Measurements from ENCODE around the gene DECR2.
"Not testable (repeated sequence)": the region's sequence is repeated elsewhere in the genome, so short reads cannot be mapped to it uniquely, and the experiment has no call there.

Gene DECR2

DNA sequence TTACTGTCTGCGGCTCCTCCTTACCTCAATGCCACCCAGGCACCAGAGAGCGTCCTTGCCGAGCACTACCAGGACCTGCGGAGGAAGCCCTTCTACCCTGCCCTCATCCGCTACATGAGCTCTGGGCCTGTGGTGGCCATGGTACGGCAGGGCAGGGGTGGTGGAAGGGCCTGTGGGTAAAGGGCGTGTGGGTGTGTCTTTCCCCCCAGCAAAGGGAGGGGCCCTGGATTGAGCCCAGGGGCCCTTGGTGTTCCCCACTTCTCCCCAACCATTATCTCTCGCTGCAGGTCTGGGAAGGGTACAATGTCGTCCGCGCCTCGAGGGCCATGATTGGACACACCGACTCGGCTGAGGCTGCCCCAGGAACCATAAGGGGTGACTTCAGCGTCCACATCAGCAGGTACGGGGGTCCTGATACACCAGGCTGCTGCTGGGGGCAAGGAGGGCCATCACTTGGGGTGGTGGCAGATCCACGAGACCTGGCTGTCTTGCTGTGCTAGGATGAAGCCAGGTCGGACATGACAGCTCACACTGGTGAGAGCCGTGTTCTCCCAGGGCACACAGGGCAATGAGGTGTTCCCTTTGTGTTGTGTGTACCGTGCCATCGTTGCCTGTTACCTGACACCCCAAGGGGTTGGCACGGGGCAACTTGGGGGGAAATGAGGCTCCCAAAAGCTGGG, 2.2 kb upstream of the DECR2 start:
- Mint-ChIP-seq H3K36me3 (peaks cover 17% of the 10 kb centered on the region), H3K27ac (no peak overlapping the region), H3K4me3 (peak overlapping the region; percentile 79), H3K9me3 (no peaks in the 10 kb centered on the region), H3K4me1 (peaks cover 21% of the 10 kb centered on the region)
- DNase-seq (ENCODE audit: low spot score in 2 of 2) (no peak), ATAC-seq (no peak)

DNA sequence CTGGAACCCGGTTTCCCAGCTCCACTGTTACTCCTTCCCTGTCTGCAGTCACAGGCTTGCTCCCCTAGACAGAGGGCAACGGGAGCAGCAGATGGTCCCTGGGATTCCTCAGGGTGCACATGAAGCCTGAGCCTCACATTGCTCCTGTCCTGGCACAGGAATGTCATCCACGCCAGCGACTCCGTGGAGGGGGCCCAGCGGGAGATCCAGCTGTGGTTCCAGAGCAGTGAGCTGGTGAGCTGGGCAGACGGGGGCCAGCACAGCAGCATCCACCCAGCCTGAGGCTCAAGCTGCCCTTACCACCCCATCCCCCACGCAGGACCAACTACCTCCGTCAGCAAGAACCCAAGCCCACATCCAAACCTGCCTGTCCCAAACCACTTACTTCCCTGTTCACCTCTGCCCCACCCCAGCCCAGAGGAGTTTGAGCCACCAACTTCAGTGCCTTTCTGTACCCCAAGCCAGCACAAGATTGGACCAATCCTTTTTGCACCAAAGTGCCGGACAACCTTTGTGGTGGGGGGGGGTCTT, 1.6 kb upstream of the DECR2 start:
- Mint-ChIP-seq H3K9me3 (no peaks in the 10 kb centered on the region), H3K4me1 (peaks cover 21% of the 10 kb centered on the region), H3K27ac (peak overlapping the region; percentile 87), H3K4me3 (peak overlapping the region; percentile 79), H3K36me3 (peaks cover 17% of the 10 kb centered on the region)
- ATAC-seq (no peak), DNase-seq (ENCODE audit: low spot score in 2 of 2) (no peak)

DNA sequence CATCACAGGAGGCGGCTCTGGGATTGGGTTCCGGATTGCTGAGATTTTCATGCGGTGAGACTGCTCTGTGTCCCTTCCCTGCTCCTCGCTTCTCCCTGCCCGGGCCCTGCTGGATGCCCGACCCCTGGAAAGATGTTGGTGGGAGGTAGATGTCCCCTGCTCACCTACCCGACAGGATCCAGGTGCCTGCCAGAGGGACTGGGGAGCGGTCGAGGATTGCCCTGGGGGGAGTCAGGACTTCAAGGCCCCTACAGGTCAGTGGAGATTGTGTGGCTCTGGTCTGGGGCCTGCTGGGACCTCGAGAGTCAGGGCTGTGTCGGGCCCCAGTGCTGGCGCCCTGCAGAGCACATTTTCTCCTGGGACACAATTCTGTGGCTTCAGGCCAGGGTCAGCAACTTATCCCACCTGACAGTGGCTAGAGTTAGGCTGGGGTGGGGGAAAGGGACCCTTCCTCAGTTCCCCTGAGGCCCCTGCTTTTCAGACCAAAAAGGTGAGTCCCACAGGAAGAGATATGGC, 3.3 kb downstream of the DECR2 start:
- Mint-ChIP-seq H3K4me1 (peaks cover 8% of the 10 kb centered on the region), H3K9me3 (no peaks in the 10 kb centered on the region), H3K27ac (no peak overlapping the region), H3K4me3 (no peak overlapping the region), H3K36me3 (peaks cover 4% of the 10 kb centered on the region)
- DNase-seq (ENCODE audit: low spot score in 2 of 2) = no peak
- no peak for ATAC-seq

DNA sequence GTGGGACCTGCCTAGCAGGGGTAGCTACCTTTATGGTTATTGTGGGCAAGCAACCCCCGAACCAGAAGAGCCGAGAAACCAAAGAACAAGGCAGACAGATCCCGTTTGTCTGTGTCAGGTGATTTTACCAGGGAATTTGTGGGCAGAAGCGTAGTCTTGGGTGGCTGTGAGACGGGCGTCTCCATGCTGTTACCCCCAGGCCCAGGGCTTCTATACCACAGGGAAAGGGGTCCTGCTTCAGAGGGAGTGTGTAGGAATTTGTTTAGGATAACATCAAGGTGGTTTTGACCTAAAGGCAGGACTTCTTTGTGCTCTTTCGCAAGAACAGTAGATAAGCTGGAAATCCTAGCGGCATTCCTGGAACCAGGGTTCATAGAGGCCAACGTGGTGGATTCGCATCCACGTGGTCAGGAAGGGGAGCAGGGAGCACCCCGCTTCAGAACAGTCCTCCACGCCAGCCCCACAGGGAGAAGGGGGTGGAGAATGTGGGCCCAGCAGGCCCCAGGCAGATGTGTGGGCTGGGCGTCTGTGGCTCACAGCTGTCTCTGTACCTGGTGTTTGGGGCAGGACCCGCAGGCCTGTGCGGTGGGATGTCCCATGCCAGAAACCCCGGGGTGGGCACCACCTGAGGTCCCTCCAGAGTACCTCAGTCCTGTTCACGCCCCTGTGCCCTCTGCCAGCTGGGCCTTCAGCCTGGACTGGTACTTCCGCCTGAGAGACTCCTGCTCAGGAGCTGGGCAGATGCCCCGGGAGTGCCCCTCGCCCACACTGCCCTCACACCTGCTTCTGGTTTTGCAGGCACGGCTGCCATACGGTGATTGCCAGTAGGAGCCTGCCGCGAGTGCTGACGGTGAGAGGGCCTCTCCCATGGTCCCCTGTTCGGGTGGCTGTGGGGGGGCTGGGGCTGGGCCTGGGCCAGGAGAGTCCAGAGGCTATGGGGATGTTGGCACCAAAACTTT, 4.1 kb downstream of the DECR2 start:
- Mint-ChIP-seq H3K4me1 (peaks cover under 1% of the 10 kb centered on the region), H3K27ac (no peak overlapping the region), H3K4me3 (no peak overlapping the region), H3K9me3 (no peaks in the 10 kb centered on the region), H3K36me3 (no peaks in the 10 kb centered on the region)
- ATAC-seq (no peak), DNase-seq (ENCODE audit: low spot score in 2 of 2) (no peak)

DNA sequence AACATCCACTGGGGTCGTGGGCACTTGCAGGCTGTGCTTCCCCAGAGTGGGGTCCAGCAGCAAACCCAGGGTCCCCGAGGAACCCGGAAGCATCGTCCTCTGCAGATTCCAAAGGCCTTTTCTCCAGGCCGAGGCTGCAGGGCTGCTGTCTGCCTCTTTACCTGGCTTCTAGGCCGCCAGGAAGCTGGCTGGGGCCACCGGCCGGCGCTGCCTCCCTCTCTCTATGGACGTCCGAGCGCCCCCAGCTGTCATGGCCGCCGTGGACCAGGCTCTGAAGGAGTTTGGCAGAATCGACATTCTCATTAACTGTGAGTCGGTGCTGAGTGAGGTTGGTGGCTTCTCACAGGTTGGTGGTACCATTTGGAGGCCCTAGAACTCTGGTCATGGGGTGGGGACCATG, 5.6 kb downstream of the DECR2 start:
- Mint-ChIP-seq H3K9me3 (no peaks in the 10 kb centered on the region), H3K36me3 (no peaks in the 10 kb centered on the region), H3K4me1 (no peaks in the 10 kb centered on the region), H3K4me3 (no peak overlapping the region), H3K27ac (no peak overlapping the region)
- DNase-seq (ENCODE audit: low spot score in 2 of 2) = no peak
- no peak for ATAC-seq

DNA sequence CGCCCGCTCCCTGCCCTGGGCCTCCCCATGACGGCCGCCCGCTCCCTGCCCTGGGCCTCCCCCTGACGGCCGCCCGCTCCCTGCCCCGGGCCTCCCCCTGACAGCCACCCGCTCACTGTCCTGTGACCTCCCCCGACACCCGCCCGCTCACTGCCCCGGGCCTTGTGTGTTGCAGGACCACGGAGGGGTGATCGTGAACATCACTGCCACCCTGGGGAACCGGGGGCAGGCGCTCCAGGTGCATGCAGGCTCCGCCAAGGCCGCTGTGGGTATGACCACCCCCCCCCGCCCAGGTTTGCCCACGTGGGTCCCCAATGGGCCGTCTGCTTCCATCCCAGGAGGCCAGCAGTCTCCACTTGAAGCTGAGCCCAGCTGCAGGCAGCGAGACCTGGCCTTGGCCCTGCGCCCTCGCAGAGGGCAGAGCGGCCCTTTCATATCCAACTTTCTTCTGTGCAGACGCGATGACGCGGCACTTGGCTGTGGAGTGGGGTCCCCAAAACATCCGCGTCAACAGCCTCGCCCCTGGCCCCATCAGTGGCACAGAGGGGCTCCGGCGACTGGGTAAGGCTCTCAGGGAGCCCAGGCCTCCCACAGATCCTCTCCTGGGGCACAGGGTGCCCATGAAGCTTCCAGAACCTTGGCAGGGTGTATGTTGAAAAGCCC, 9.0 kb downstream of the DECR2 start:
- H3K4me3 Mint-ChIP-seq = no peak overlapping the region
- no peaks in the 10 kb centered on the region for H3K4me1 Mint-ChIP-seq
- no peaks in the 10 kb centered on the region for H3K9me3 Mint-ChIP-seq
- ATAC-seq (no peak), DNase-seq (ENCODE audit: low spot score in 2 of 2) (no peak)
- H3K27ac Mint-ChIP-seq = no peak overlapping the region
- no peaks in the 10 kb centered on the region for H3K36me3 Mint-ChIP-seq

DNA sequence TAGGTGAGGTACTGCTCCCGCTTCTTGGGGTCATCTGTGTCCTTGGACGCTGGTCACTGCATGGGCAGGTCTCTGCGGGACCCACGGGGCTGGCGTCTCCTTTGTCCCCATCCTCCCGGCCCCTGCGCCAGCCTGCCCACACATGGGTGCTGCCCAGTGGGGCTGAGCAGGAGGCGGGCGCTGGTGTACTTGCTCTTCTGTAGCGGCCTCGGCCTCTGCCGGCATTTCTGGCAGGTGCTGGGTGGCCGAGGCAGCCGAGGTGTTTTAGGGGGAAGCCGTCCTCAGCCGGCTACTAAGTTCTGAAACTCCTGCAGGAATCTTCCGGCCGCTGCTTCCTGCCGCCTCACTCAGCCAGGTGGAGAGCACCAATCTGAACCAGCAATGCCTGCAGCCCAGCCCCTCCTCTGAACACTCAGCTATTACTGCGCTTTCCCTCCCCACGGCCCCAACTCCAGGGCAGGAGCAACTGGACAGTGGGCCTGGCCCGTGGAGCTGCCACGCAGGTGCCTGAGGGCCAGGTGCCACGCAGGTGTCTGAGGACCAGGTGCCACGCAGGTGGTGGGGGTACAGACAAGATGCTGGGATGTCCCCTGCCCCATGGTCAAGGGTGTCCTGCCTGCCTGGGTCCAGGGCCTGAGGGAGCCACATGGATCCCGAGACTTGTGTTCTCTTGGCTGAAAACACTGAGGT, 10.0 kb downstream of the DECR2 start:
- no peak for DNase-seq (ENCODE audit: low spot score in 2 of 2)
- Mint-ChIP-seq H3K27ac (no peak overlapping the region), H3K9me3 (no peaks in the 10 kb centered on the region), H3K36me3 (no peaks in the 10 kb centered on the region), H3K4me3 (no peak overlapping the region), H3K4me1 (no peaks in the 10 kb centered on the region)
- ATAC-seq = no peak

DNA sequence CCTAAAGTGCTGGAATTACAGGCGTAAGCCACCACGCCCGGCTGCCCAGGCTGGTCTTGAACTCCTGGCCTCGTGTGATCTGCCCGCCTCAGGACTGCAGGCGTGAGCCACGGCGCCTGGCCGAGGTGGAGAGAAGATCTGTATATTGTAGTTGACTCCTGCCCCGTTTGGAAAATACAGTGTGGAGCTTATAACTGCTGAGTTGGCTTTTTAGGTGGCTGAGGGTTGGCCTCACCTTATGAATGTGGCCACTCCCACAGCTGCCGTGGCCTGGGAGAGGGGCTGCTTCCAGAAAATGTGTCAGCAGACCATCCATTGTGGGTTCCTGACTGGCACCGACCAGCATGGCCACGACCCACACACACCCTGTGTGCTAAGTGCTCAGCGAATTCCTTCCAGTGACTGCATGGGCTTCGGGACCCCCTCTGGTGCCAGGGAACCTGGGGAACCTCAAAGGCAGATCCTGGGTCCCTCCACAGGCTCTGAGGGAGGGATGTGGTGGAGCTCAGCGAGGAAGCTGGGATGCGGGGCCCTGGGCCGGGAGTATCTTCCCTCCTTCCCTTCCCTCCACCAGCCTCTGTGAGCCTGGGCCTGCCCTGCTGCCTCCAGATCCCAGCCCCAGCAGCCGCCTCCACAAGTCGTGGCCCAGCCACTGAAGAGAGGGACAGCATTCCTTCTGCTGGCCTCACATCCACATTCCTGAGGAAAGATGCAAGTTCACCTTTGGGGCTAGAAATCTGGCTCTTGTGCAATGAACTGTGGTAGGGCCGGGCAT, 12.9 kb downstream of the DECR2 start:
- Mint-ChIP-seq H3K27ac (no peak overlapping the region), H3K4me3 (no peak overlapping the region), H3K9me3 (no peaks in the 10 kb centered on the region), H3K36me3 (no peaks in the 10 kb centered on the region), H3K4me1 (no peaks in the 10 kb centered on the region)
- ATAC-seq = no peak
- no peak for DNase-seq (ENCODE audit: low spot score in 2 of 2)

DNA sequence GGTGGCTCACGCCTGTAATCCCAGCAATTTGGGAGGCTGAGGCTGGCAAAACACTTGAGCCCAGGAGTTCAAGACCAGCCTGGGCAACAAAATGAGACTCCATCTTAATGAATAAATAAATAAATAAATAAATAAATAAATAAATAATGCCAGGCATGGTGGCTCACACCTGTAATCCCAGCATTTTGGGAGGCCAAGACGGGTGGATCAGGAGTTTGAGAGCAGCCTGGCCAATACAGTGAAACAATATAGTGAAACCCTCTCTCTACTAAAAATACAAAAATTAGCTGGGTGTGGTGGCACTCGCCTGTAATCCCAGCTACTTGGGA, 13.4 kb downstream of the DECR2 start:
- not testable (repeated sequence) for DNase-seq (ENCODE audit: low spot score in 2 of 2); H3K9me3 Mint-ChIP-seq; H3K4me1 Mint-ChIP-seq; H3K4me3 Mint-ChIP-seq; ATAC-seq; H3K36me3 Mint-ChIP-seq; H3K27ac Mint-ChIP-seq

DNA sequence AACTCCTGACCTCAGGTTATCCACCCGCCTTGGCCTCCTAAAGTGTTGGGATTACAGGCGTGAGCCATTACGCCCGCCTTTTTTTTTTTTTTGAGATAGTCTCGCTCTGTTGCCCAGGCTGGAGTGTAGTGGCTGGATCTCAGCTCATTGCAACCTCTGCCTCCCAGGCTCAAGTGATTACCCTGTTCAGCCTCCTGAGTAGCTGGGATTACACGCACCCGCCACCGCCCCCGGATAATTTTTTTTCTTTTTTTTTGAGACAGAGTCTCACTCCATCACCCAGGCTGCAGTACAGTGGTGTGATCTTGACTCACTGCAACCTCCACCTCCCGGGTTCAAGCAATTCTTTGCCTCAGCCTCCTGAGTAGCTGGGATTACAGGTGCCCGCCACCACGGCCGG, 20.5 kb downstream of the DECR2 start:
- H3K36me3 Mint-ChIP-seq; ATAC-seq; H3K4me3 Mint-ChIP-seq; H3K9me3 Mint-ChIP-seq; H3K27ac Mint-ChIP-seq; DNase-seq (ENCODE audit: low spot score in 2 of 2): not testable (repeated sequence)
- peaks cover 17% of the 10 kb centered on the region for H3K4me1 Mint-ChIP-seq

DNA sequence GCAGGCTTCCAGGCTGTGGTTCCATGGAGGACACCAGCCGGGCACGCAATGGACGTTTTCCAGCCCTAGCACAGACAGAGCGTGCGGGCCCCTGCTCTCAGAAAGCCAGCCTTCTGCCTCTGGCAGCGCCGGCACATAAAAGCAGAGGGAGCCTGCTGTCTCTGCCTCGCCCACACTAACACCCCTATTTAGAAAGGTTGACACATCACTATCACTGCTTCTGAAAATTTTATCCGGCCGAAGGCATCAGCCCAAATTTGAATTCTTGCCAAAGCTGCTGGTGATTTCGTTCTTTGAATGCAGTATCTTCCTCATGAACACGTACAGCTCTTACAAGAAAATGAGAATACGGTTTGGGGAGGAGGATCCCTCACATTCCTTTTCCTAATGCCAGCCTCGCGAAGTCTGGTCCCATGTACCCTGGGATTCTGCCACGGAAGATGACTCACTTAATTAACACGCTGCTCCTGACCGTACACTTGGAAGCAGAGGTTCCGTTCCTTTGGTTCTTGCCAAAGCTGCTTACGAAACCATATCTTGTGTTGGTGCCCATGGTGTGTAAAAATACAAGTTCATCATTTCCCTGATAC, 22.4 kb downstream of the DECR2 start:
- H3K27ac Mint-ChIP-seq = no peak overlapping the region

DNA sequence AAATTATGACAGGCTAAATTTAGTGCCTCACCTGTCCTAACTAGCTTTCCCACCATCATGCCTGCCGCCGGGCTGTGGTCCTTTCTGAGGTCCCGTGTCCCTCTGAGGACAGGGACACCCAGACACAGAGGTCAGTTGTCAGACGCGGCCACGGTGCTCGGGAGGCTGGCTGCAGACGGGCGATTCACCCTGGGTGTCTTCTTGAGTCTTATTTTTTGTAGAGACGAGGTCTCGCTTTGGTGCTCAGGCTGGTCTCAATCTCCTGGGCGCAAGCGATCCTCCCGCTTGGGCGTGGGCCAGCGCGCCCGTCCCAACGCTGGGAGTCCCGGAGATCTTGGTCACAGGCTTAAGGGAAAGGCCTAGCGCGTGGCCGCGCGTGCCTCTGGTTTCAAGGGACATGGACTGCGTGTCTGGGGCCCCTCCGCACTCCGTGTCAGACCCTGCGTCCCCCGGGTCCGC, 23.0 kb downstream of the DECR2 start:
- Mint-ChIP-seq H3K36me3 (peaks cover 12% of the 10 kb centered on the region), H3K4me3 (peak overlapping the region; percentile 74), H3K4me1 (peaks cover 36% of the 10 kb centered on the region), H3K27ac (no peak overlapping the region), H3K9me3 (no peaks in the 10 kb centered on the region)
- no peak for ATAC-seq
- peak in 1 of 2 donors; percentile 59 for DNase-seq (ENCODE audit: low spot score in 2 of 2)

More for the DNA sequence above, 22.4 kb downstream of the DECR2 start:
- DNase-seq (ENCODE audit: low spot score in 2 of 2) = no peak
- H3K4me3 Mint-ChIP-seq = peak overlapping the region; percentile 74
- peaks cover 7% of the 10 kb centered on the region for H3K36me3 Mint-ChIP-seq
- H3K9me3 Mint-ChIP-seq = no peaks in the 10 kb centered on the region
- ATAC-seq = no peak
- peaks cover 36% of the 10 kb centered on the region for H3K4me1 Mint-ChIP-seq

DNA sequence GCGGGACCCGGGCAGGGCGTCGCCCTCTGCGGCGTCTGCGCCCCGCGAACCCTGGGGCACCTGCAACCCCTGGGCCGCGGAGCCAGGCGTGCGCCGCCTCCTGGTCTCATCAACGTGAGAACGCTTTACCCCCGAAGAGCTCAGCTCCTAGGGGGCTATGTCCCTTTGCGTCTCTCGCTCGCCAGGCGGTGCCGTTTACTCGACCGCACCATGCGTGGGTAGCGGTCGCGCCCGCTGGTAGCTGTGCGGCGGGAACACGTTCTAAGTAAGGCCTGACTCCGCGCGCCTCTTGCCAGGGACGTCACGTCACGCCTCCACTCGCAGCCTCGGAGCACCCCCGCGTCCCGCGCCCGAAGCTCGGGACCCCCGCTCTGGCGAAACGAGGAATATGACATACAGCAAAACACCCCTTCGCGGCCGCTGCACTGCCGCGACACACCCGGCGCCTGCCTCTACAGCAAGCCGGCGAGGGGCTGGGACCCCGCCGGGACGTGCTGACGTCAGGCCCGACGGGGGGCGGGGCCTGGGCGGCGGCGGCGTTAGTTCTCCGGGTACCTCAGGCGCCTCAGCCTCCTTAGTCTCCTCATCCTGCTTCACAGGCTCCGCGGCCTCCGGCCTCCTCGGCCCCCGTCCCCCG, 23.5 kb downstream of the DECR2 start, which contains the start of gene RAB11FIP3:
Gene RAB11FIP3, plus strand, starts transcription at position 568 of the 637 bp plus-strand sequence. CDS start 358 bp downstream, outside the sequence.
- Mint-ChIP-seq H3K9me3 (no peaks in the 10 kb centered on the region), H3K4me3 (peak within 1 kb of the TSS; percentile 74), H3K4me1 (peaks cover 36% of the 10 kb centered on the region), H3K27ac (peak within 1 kb of the TSS; percentile 17), H3K36me3 (peaks cover 14% of the 10 kb centered on the region)
- ATAC-seq (peak; percentile 95), DNase-seq (ENCODE audit: low spot score in 2 of 2) (peak; percentile 85 to 92)

All from stimulated activated effector memory CD8-positive, alpha-beta T cell treated with anti-CD3 and anti-CD28 coated beads, Interleukin-12 subunit alpha, Interleukin-12 subunit beta, amount 100 ng/mL, for 72 hours (primary cell).